COR-L47 (cell line): ENCODE results near the gene PLXND1.
"Not testable (repeated sequence)": the region's sequence is repeated elsewhere in the genome, so short reads cannot be mapped to it uniquely, and the experiment has no call there.

Source experiments
- DNase-seq: peaks from one replicate; lab custom pipeline; 2025; lab: John Stamatoyannopoulos, UW

Gene PLXND1

GRCh38 chr3:129524081-129524480, 82.4 kb downstream of the PLXND1 start:
- no peak for DNase-seq

GRCh38 chr3:129522953-129523352, 83.5 kb downstream of the PLXND1 start:
- no peak for DNase-seq

GRCh38 chr3:129521611-129522010, 84.9 kb downstream of the PLXND1 start:
- no peak for DNase-seq

- no peak for DNase-seq
Measured at GRCh38 chr3:129520960-129521359, 85.5 kb downstream of the PLXND1 start.

GRCh38 chr3:129519896-129520715, 86.4 kb downstream of the PLXND1 start:
- DNase-seq, result no peak

GRCh38 chr3:129519449-129519848, 87.0 kb downstream of the PLXND1 start:
- DNase-seq, result no peak

- no peak for DNase-seq
Measured at GRCh38 chr3:129518581-129518980, 87.9 kb downstream of the PLXND1 start.

- no peak for DNase-seq
Measured at GRCh38 chr3:129518038-129518561, 88.4 kb downstream of the PLXND1 start.

GRCh38 chr3:129517516-129517915, 89.0 kb downstream of the PLXND1 start:
- no peak for DNase-seq

GRCh38 chr3:129515821-129516432, 90.5 kb downstream of the PLXND1 start:
- not testable (repeated sequence) for DNase-seq

GRCh38 chr3:129515108-129515820, 91.2 kb downstream of the PLXND1 start:
- not testable (repeated sequence) for DNase-seq

GRCh38 chr3:129514563-129514962, 91.9 kb downstream of the PLXND1 start:
- no peak for DNase-seq

GRCh38 chr3:129514110-129514509, 92.4 kb downstream of the PLXND1 start:
- DNase-seq, result no peak

- DNase-seq, result no peak
Measured at GRCh38 chr3:129513705-129514104, 92.8 kb downstream of the PLXND1 start.

- no peak for DNase-seq
Measured at GRCh38 chr3:129512595-129512994, 93.9 kb downstream of the PLXND1 start.

GRCh38 chr3:129507181-129507831, 99.2 kb downstream of the PLXND1 start:
- DNase-seq, result peak; percentile 73

GRCh38 chr3:129506231-129506742, 100.2 kb downstream of the PLXND1 start:
- peak; percentile 98 for DNase-seq

GRCh38 chr3:129505341-129505740, 101.1 kb downstream of the PLXND1 start:
- no peak for DNase-seq
